IgD-negative memory B cell (primary cell): Measurements from ENCODE around the gene TBCA. TPM values are rescaled to one million over a fixed set of nuclear protein-coding genes. Genes with fewer than 3 reads are reported as not detected.
A peak's percentile ranks its signal among the peaks of the same experiment; 100 is the strongest.
"Not testable (repeated sequence)": the region's sequence is repeated elsewhere in the genome, so short reads cannot be mapped to it uniquely, and the experiment has no call there.

Experiments used
- H3K27ac Mint-ChIP-seq, 3 donors: one replicate each; pipeline ENCODE4 v1.8.0; 2020 to 2022; ENCODE audit warnings: mild to moderate bottlenecking in 3 of 3, mixed read lengths in 3 of 3, moderate library complexity in 1 of 3
- H3K27me3 Mint-ChIP-seq: one replicate; pipeline ENCODE4 v1.8.0; 2021; ENCODE audit warnings: mixed read lengths
- H3K36me3 Mint-ChIP-seq: one replicate; pipeline ENCODE4 v1.8.0; 2020; ENCODE audit warnings: mild to moderate bottlenecking, mixed read lengths
- H3K4me1 Mint-ChIP-seq, 3 donors: one replicate each; pipeline ENCODE4 v1.8.0; 2020 to 2022; ENCODE audit warnings: mixed read lengths in 3 of 3, mild to moderate bottlenecking in 1 of 3
- H3K4me3 Mint-ChIP-seq, 4 donors: one replicate each; pipeline ENCODE4 v1.8.0; 2020 to 2022; ENCODE audit warnings: mild to moderate bottlenecking in 4 of 4, mixed read lengths in 4 of 4, moderate library complexity in 3 of 4
- H3K9me3 Mint-ChIP-seq, 3 donors: one replicate each; pipeline ENCODE4 v1.8.0; 2020 to 2021; ENCODE audit warnings: mixed read lengths in 3 of 3, mild to moderate bottlenecking in 1 of 3
- polyA plus RNA-seq: library from polyadenylated mRNA; unstranded; fragments of 300-500 nt; fragmentation: Illumina TruSeq; gene quantifications from one replicate; pipeline ENCODE4 v1.2.3, GENCODE V29; 2021

TBCA gene
- polyA plus RNA-seq, 1 donor from 2014 or later, result 185 TPM

GRCh38 chr5:77751328-77752023 is 24.7 kb downstream of the TBCA start:
- H3K4me3 Mint-ChIP-seq, result no peak overlapping the region
- H3K27ac Mint-ChIP-seq, result no peak overlapping the region
- no peaks in the 10 kb centered on the region for H3K27me3 Mint-ChIP-seq
- peaks cover 6% of the 10 kb centered on the region for H3K36me3 Mint-ChIP-seq
- H3K9me3 Mint-ChIP-seq, result no peaks in the 10 kb centered on the region
- H3K4me1 Mint-ChIP-seq, result peaks cover 15 to 20% (median 18%) of the 10 kb centered on the region in 3 donors

DNA sequence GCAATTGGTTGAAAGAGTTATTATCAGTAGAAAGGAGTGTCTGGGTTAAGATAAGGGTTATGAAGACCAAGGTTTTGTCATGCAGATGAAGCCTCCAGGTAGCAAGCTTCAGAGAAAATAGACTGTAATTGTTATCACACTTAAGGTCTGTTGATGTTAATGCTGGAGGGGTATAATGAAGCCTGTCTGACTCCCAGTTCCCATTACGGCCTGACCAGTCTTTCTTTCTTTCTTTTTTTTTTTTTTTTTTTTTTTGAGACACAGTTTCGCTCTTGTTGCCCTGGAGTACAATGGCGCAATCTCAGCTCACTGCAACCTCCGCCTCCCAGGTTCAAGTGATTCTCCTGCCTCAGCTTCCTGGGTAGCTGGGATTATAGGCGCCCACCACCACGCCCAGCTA is 25.2 kb downstream of the TBCA start:
- not testable (repeated sequence) for H3K9me3 Mint-ChIP-seq, H3K27me3 Mint-ChIP-seq, H3K27ac Mint-ChIP-seq, H3K36me3 Mint-ChIP-seq, H3K4me3 Mint-ChIP-seq
- H3K4me1 Mint-ChIP-seq, result peaks cover 15 to 20% (median 17%) of the 10 kb centered on the region in 3 donors

DNA sequence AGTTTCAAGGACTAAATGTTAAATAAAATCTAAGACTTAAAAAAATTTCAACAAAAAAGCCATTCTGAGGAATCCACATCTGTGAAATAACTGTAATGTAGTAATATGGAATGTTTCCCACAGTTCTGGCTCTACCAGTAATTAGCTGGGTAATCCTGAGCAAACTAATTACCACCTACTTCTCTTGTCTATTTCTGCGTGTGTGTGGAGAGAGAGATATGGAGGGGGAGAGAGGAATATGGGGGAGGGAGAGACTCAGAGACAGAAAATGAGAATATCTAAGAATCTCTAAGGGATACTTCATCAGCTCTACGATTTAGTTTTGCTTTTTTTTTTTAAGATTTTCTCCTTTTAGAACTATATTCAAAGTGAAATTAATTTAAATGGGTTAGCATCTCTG is 28.0 kb downstream of the TBCA start:
- Mint-ChIP-seq H3K27me3 (no peaks in the 10 kb centered on the region), H3K4me1 (peaks cover 13 to 22% (median 20%) of the 10 kb centered on the region in 3 donors), H3K36me3 (peaks cover 4% of the 10 kb centered on the region), H3K9me3 (no peaks in the 10 kb centered on the region), H3K4me3 (no peak overlapping the region), H3K27ac (no peak overlapping the region)

DNA sequence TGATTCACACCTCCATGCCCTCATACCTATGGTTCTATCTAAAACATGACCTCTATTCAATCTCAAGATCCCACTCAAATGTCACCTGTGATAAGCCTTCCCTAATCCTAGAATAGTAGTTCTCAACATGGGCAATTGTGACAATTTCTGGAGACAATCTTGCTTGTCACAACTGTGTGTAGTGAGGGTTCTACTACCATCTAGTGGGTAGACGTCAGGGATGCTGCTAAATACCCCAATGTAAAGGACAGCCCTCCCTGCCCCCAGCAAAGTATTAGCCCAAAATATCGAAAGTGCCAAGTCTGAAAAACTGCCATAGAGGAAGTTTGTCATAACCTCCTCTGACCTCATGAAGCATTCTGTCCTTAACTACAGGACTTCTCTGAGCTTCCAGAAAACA is 32.0 kb downstream of the TBCA start:
- no peaks in the 10 kb centered on the region for H3K9me3 Mint-ChIP-seq
- no peak overlapping the region for H3K27ac Mint-ChIP-seq
- peaks cover 4% of the 10 kb centered on the region for H3K36me3 Mint-ChIP-seq
- no peaks in the 10 kb centered on the region for H3K27me3 Mint-ChIP-seq
- no peak overlapping the region for H3K4me3 Mint-ChIP-seq
- peaks cover 4 to 14% (median 11%) of the 10 kb centered on the region in 3 donors for H3K4me1 Mint-ChIP-seq

DNA sequence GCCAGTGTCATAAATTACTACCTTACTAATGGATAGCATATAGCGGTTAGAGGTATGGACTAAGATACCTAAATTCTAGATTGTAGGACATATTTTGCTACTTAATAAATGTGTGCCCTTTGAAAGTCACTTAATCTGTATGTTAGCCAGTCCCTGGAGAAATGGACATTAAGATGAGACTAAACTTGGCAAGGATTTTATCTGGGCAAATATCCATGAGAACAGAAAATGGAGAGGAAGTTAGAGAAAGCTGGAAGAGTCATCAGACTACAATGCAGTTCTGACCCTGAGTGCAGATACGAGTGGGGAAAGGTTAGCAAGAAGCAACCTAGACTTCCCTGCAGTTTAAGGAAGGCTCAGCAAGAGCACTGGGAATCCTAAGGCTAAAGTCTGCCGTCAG is 33.0 kb downstream of the TBCA start:
- no peak overlapping the region for H3K4me3 Mint-ChIP-seq
- H3K9me3 Mint-ChIP-seq, result no peaks in the 10 kb centered on the region
- peaks cover 4 to 9% (median 4%) of the 10 kb centered on the region in 3 donors for H3K4me1 Mint-ChIP-seq
- H3K27ac Mint-ChIP-seq, result no peak overlapping the region
- H3K27me3 Mint-ChIP-seq, result no peaks in the 10 kb centered on the region
- H3K36me3 Mint-ChIP-seq, result peaks cover under 1% of the 10 kb centered on the region

DNA sequence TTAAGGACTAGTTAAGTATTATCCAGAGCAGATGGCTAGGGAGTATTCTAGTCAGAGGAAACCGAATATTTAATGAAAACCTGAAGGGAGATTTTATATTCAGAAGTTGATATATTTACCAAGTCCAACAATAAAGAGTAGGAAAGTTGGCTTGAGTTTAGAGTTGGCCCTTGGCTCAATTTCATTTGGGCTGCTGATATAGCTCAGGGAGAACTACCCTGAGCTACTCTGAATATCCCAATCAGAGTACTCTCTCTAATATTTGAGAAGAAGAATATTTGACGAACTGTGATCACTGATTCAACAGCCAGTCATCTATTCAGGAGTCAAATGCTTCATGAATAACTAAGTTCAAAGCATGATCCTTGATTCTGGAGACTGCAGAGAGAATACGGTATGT is 34.5 kb downstream of the TBCA start:
- Mint-ChIP-seq H3K27me3 (no peaks in the 10 kb centered on the region), H3K4me1 (peaks cover 5 to 11% (median 10%) of the 10 kb centered on the region in 3 donors), H3K27ac (no peak overlapping the region), H3K36me3 (peaks cover under 1% of the 10 kb centered on the region), H3K4me3 (no peak overlapping the region), H3K9me3 (no peaks in the 10 kb centered on the region)

GRCh38 chr5:77734885-77735284 is 41.3 kb downstream of the TBCA start:
- H3K36me3 Mint-ChIP-seq, result peaks cover 16% of the 10 kb centered on the region
- no peaks in the 10 kb centered on the region for H3K9me3 Mint-ChIP-seq
- H3K27me3 Mint-ChIP-seq, result no peaks in the 10 kb centered on the region
- no peak overlapping the region for H3K27ac Mint-ChIP-seq
- peaks cover 5 to 15% (median 13%) of the 10 kb centered on the region in 3 donors for H3K4me1 Mint-ChIP-seq
- H3K4me3 Mint-ChIP-seq, result no peak overlapping the region

GRCh38 chr5:77733130-77733529 is 43.0 kb downstream of the TBCA start:
- Mint-ChIP-seq H3K4me1 (peaks cover 5 to 20% (median 15%) of the 10 kb centered on the region in 3 donors), H3K9me3 (no peaks in the 10 kb centered on the region), H3K36me3 (peaks cover 18% of the 10 kb centered on the region), H3K4me3 (no peak overlapping the region), H3K27me3 (no peaks in the 10 kb centered on the region), H3K27ac (no peak overlapping the region)

DNA sequence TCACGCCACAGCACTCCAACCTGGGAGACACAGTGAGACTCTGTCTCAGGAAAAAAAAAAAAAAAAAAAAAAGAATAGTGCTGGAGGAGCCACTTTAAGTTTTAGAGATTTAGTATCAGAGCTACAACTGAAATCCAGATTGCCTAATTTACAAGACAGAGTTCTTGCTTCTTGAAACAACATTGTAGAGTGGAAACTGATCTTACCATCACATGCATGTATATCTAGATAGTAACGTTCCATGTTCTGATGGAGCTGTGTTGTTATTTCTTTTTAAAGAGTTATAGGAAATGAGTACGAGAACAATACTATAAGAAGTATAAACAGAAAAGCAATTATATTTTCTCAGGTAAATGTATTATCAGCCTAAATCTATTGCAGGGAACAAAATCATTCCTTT is 48.9 kb downstream of the TBCA start:
- H3K27ac Mint-ChIP-seq, result peak overlapping the region in 1 of 3 donors; percentile 50
- H3K4me1 Mint-ChIP-seq, result peaks cover 6 to 8% (median 6%) of the 10 kb centered on the region in 3 donors
- no peaks in the 10 kb centered on the region for H3K9me3 Mint-ChIP-seq
- no peaks in the 10 kb centered on the region for H3K27me3 Mint-ChIP-seq
- H3K4me3 Mint-ChIP-seq, result no peak overlapping the region
- peaks cover 5% of the 10 kb centered on the region for H3K36me3 Mint-ChIP-seq

- no peaks in the 10 kb centered on the region for H3K9me3 Mint-ChIP-seq
- H3K27ac Mint-ChIP-seq, result no peak overlapping the region
- peaks cover 5% of the 10 kb centered on the region for H3K36me3 Mint-ChIP-seq
- H3K4me3 Mint-ChIP-seq, result no peak overlapping the region
- H3K27me3 Mint-ChIP-seq, result no peaks in the 10 kb centered on the region
- H3K4me1 Mint-ChIP-seq, result peaks cover 6 to 8% (median 6%) of the 10 kb centered on the region in 3 donors
These were observed 50.5 kb downstream of the TBCA start for GRCh38 chr5:77725616-77726015.

GRCh38 chr5:77724934-77725333 is 51.2 kb downstream of the TBCA start:
- Mint-ChIP-seq H3K4me3 (no peak overlapping the region), H3K27ac (no peak overlapping the region), H3K27me3 (no peaks in the 10 kb centered on the region), H3K4me1 (peaks cover 8 to 10% (median 9%) of the 10 kb centered on the region in 3 donors), H3K9me3 (no peaks in the 10 kb centered on the region), H3K36me3 (peaks cover 5% of the 10 kb centered on the region)

DNA sequence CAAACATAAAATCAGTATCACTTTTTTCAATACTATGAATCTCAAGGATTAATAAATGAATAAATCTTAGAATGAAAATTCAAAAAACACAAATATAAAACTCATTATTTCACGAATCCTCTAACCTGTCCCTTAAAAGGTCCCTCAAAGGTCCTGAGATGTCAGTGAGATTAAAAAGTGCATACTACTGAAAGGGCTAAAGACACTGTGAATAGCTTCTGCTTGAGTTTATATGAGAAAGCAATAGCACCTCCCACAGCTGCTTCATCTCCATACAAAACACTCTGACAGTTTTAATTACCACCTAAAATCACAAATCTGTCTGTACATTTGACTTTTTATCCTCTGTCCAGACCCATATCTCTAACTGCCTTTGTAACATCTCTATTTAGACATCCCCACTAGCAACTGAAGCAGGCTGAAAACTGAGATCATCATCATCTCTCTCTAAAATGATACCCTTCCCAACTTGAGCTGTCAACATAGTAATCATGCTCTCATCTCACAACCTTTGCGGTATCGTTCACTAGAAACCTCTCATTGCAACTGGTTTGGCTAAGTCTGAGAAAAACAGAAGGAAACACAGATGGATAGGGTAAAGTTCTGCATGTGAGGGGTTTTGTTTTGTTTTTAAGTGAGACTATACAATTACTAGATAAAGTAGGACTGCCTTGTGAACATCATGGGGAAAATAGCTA is 56.3 kb downstream of the TBCA start:
- peaks cover 0 to 2% (median 0%) of the 10 kb centered on the region in 3 donors for H3K9me3 Mint-ChIP-seq
- H3K4me3 Mint-ChIP-seq, result peak overlapping the region in 2 of 4 donors; percentile 4 to 18
- H3K4me1 Mint-ChIP-seq, result peaks cover 15 to 27% (median 17%) of the 10 kb centered on the region in 3 donors
- peaks cover 2% of the 10 kb centered on the region for H3K36me3 Mint-ChIP-seq
- peak overlapping the region in 2 of 3 donors; percentile 51 to 63 for H3K27ac Mint-ChIP-seq
- no peaks in the 10 kb centered on the region for H3K27me3 Mint-ChIP-seq

- peak overlapping the region in 3 of 4 donors; percentile 22 to 87 (median 67) for H3K4me3 Mint-ChIP-seq
- peaks cover 2% of the 10 kb centered on the region for H3K36me3 Mint-ChIP-seq
- peak overlapping the region; percentile 26 to 55 (median 51) for H3K27ac Mint-ChIP-seq
- H3K27me3 Mint-ChIP-seq, result no peaks in the 10 kb centered on the region
- peaks cover 0 to 2% (median 0%) of the 10 kb centered on the region in 3 donors for H3K9me3 Mint-ChIP-seq
- peaks cover 13 to 27% (median 17%) of the 10 kb centered on the region in 3 donors for H3K4me1 Mint-ChIP-seq
These were observed 57.1 kb downstream of the TBCA start for GRCh38 chr5:77718934-77719610.

DNA sequence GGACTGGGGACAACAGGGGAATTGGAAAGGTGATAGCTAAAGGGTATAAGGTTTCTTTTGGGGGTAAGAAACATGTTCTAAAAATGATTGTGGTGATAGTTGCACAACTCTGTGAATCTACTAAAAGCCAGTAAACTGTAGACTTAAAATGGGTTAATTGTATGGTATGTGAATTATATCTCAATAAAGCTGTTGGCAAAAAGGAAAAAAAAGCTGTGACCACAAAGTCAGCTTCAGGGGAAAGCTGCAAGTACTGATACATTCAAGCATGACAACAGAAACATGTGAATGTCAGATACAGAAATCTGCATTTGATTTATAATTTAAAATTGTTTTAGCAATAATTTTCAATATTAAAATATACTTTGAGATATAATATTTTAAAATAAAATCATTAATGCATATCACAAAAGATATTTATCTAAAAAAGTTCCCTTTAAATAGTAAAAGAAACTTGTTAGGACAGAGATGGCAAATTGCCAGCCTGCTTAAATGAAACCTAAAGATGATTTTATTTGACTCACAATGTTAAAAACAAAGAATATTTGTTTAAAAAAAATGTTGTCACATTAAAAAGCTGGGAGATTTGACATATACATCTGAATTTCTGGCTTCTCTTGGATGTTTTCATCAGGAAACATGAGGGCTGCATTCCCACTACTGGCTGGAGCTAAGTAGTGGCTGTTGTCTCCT is 66.0 kb downstream of the TBCA start:
- Mint-ChIP-seq H3K36me3 (peaks cover 9% of the 10 kb centered on the region), H3K4me3 (no peak overlapping the region), H3K27me3 (no peaks in the 10 kb centered on the region), H3K27ac (peak overlapping the region in 1 of 3 donors; percentile 87), H3K4me1 (peaks cover 2 to 6% (median 3%) of the 10 kb centered on the region in 3 donors), H3K9me3 (peaks cover 0 to 2% (median 0%) of the 10 kb centered on the region in 3 donors)

GRCh38 chr5:77709340-77709739 is 66.8 kb downstream of the TBCA start:
- Mint-ChIP-seq H3K27me3 (no peaks in the 10 kb centered on the region), H3K4me1 (peaks cover 2 to 6% (median 3%) of the 10 kb centered on the region in 3 donors), H3K4me3 (no peak overlapping the region), H3K36me3 (peaks cover 10% of the 10 kb centered on the region), H3K27ac (no peak overlapping the region), H3K9me3 (no peaks in the 10 kb centered on the region)
